Measurements from ENCODE around the gene NLRP4.
"Not testable (repeated sequence)": the region's sequence is repeated elsewhere in the genome, so short reads cannot be mapped to it uniquely, and the experiment has no call there.

The NLRP4 gene

DNA sequence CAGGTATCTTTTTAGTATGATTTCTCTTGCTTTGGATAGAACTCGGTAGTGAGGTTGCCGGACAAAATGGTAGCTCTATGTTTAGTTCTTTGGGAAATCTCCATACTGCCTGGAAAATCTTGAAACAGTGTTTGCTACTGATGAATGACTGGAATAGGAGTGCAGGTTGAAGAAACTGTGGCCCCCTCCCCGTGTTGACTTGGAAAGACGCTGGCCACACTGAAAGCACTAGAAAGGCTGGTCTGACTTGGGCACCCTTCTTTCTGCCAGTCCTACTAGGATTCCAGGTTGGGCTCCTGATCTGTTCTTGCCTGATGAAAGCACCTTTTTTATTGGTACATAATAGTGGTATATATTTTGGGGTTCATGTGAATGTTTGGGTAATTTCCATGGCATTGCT is 46.3 kb downstream of the NLRP4 start:
- no peak for DNase-seq

DNA sequence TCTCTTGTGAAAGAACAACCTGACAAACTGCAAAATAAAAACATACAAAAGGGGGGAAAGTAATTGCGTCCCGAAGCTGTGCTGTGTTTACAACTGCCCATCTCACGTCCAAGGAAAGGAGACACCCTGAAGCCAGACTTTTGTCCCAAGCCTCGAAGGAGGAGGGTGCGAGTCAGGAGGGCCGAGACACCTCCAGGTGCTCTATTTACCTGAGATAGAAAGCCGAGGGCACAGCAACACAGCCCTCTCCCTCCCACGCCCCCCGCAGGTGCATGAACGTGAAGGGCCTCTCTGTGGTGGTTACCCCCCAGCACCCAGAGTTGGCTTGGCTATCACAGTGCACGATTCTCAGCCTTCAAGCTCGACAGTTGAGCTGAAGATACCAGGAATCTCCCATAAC is 62.6 kb downstream of the NLRP4 start:
- DNase-seq = no peak

- no peak for DNase-seq
Observed at GRCh38 chr19:55901369-55902079, 65.2 kb downstream of the NLRP4 start.

DNA sequence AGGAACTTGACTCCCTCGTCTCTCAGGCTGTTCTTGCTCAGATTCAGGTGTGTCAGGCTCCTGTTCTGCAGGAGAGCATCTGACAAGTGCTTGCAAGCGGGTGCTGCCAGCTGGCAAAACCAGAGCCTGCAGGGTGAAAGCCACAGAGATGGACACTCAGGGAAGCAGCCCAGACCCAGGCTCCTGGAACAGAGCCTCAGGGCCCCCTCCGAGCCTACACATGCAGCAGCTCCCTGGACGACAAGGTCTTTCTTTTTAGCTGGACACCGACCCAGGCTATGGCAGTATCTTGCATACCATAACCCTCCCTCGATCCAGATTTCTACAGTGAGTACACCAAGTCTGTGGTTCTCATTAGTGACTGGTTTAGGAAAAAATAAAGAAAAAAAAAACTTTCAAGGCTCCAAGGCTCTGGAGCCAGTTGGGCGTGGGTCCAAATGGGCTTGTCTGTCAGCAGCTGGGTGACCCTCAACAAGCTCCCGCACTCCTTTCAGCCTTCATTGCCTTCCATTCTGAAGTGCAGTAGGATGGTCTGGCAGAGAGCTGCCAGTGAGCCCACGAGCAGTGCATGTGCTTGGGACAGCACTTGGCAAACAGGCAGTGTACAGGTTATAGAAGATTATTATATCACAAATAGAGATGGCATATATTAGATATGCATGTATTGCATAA is 65.9 kb downstream of the NLRP4 start:
- no peak for DNase-seq

DNA sequence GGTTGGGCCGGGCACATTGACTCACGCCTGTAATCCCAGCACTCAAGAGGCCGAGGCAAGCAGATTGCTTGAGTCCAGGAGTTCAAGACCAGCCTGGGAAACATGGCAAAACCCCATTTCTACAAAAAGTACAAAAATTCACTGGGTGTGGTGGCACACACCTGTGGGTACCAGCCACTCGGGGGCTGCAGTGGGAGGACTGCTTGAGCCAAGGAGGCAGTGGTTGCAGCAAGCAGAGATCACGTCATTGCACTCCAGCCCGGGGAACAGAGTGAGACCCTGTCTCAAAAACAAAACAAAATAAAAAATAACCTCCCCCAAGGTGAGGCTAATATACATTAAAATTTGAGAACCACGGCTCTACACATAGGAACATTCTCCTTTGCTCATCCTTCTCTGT is 70.9 kb downstream of the NLRP4 start:
- DNase-seq = no peak

GRCh38 chr19:55907746-55908145 is 71.4 kb downstream of the NLRP4 start:
- no peak for DNase-seq

GRCh38 chr19:55909801-55910200 is 73.5 kb downstream of the NLRP4 start:
- no peak for DNase-seq

GRCh38 chr19:55912916-55913315 is 76.6 kb downstream of the NLRP4 start:
- DNase-seq = no peak

GRCh38 chr19:55913643-55914268 is 77.4 kb downstream of the NLRP4 start:
- no peak for DNase-seq

DNA sequence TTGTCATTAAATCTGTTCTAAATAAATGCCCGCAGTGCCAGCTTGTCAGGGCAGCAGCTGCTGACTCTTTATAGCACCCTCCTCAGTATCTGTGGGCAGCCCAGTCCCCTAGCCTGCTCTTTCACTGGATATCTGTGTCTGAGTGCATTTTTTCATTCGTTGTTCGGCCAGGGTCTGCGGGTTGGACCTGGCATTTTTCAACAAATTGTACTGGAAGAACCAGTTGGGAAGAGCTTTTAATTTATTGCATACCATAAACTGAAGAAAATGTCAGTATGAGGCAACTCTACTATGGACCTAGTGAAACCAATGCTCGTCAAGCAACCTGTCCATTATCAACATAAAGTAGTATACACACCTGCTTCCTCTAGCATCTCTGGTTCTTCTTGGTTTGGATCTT is 87.2 kb downstream of the NLRP4 start:
- no peak for DNase-seq

- no peak for DNase-seq
Observed at GRCh38 chr19:55927991-55928390, 91.7 kb downstream of the NLRP4 start.

DNA sequence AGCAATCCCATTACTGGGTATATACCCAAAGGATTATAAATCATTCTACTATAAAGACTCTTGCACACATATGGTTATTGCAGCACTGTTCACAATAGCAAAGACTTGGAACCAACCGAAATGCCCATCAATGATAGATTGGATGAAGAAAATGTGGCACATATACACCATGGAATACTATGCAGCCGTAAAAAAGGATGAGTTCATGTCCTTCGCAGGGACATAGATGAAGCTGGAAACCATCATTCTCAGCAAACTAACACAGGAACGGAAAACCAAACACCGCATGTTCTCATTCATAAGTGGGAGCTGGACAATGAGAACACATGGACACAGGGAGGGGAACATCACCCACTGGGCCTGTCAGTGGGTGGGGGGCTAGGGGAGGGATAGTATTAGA is 92.9 kb downstream of the NLRP4 start:
- DNase-seq = not testable (repeated sequence)

DNA sequence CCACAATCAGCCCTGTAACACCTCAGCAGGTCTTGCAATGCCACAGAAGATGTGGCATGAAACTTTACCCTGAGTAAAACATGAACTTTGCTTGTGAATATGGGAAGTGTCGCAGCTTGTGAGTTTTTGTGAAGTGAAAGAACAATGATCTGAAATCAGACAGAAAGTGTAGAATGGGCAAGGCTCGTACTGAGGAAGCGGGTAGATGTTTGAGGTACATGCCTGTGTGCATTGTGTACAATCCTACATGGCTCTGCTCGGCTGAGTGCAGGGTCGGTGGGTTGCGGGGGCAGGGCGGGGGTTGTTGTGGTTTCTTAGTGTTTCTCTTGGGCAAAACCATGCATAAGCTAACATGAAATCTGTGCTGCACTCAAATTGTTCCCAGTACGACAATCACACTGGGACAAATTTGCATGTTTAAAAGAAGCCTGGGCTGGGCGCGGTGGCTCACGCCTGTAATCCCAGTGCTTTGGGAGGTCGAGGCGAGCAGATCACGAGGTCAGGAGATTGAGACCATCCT is 94.7 kb downstream of the NLRP4 start:
- no peak for DNase-seq
